Epithelial cell of proximal tubule (primary cell): ENCODE data around the gene LATS2. TPM values are rescaled to one million over a fixed set of nuclear protein-coding genes. Genes with fewer than 3 reads are reported as not detected.

Experiments used
- DNase-seq: peaks from one replicate; pipeline ENCODE4 v3.0.0-alpha.2; 2011; ENCODE audit warnings: low read depth
- H3K4me3 ChIP-seq: 2 replicates; pipeline ENCODE4 v1.5.1; 2011; ENCODE audit warnings: low read depth, mild to moderate bottlenecking, low read length
- CTCF ChIP-seq: conservative IDR thresholded peaks from 2 replicates; pipeline ENCODE4 v1.5.1; 2012; ENCODE audit warnings: low read depth, mild to moderate bottlenecking, low read length
- total RNA-seq: library from RNA; depleted of rRNA; stranded (reverse); fragments of >200 nt; gene quantifications from 2 replicates; pipeline ENCODE4 v1.2.3, GENCODE V29; 2015

Gene LATS2
- total RNA-seq, 1 donor from 2014 or later: 22.1 TPM

GRCh38 chr13:21048901-21049698 lies 12.3 kb downstream of the LATS2 start:
- no peak for DNase-seq
- no peak overlapping the region for H3K4me3 ChIP-seq
- TF ChIP-seq CTCF: no peak

GRCh38 chr13:21047591-21048282 lies 13.6 kb downstream of the LATS2 start:
- DNase-seq: no peak
- no peak for TF ChIP-seq CTCF
- no peak overlapping the region for H3K4me3 ChIP-seq

- TF ChIP-seq CTCF: no peak
- no peak for DNase-seq
- H3K4me3 ChIP-seq: no peak overlapping the region
Observed at GRCh38 chr13:21047087-21047486, 14.3 kb downstream of the LATS2 start.

- DNase-seq: no peak
Observed at GRCh38 chr13:21046203-21046602, 15.2 kb downstream of the LATS2 start.

GRCh38 chr13:21045100-21045499 lies 16.3 kb downstream of the LATS2 start:
- TF ChIP-seq CTCF: no peak
- no peak for DNase-seq
- H3K4me3 ChIP-seq: no peak overlapping the region

More at GRCh38 chr13:21046203-21046602, 15.2 kb downstream of the LATS2 start:
- no peak overlapping the region for H3K4me3 ChIP-seq
- TF ChIP-seq CTCF: no peak

- no peak for DNase-seq
- no peak for TF ChIP-seq CTCF
- no peak overlapping the region for H3K4me3 ChIP-seq
Observed at GRCh38 chr13:21043898-21044297, 17.5 kb downstream of the LATS2 start.
